HEK293 (cell line): Measurements from ENCODE around the gene VAV2.

Experiments used
- CTCF ChIA-PET: fragments of 350-600 bp; formaldehyde crosslinking; extraction: SDS; loops from one replicate; lab custom pipeline; 2021; ENCODE audit warnings: antibody characterized with exemption; lab: Yijun Ruan, JAX
- POLR2A ChIA-PET: fragments of 300-600 bp; formaldehyde crosslinking; extraction: SDS; loops from one replicate; lab custom pipeline; 2020; ENCODE audit warnings: antibody characterized with exemption, inconsistent platforms; lab: Yijun Ruan, JAX
- H3K27ac ChIP-seq: fragments of 200-500 bp; sonication (Bioruptor generic); 2 replicates; pipeline ENCODE4 v1.5.1; 2014; ENCODE audit warnings: low read depth, low read length, control low read depth, inconsistent platforms; ENCODE audit errors: extremely low read depth
- H3K36me3 ChIP-seq, 2 experiments: fragments of 200-500 bp in 1 of 2; sonication (Bioruptor generic) in 1 of 2; 1 replicate in 1 of 2; 2 replicates in 1 of 2; pipeline ENCODE4 v1.5.1; 2014 to 2017; ENCODE audit warnings: inconsistent platforms in 2 of 2, low read length in 2 of 2; ENCODE audit not compliant: control insufficient read depth in 2 of 2, insufficient read depth in 1 of 2
- H3K4me1 ChIP-seq: fragments of 200-500 bp; sonication (Bioruptor generic); 2 replicates; pipeline ENCODE4 v1.5.1; 2014; ENCODE audit warnings: mild to moderate bottlenecking, low read length, inconsistent platforms; ENCODE audit not compliant: control insufficient read depth, insufficient read depth
- H3K4me3 ChIP-seq: 2 replicates; pipeline ENCODE4 v1.5.1; 2011; ENCODE audit warnings: low read depth, mild to moderate bottlenecking, control low read depth, low read length, moderate library complexity
- H3K9me3 ChIP-seq: fragments of 200-500 bp; sonication (Bioruptor generic); 2 replicates; pipeline ENCODE4 v1.5.1; 2014; ENCODE audit warnings: low read depth, low read length, inconsistent platforms; ENCODE audit not compliant: control insufficient read depth, insufficient read depth
- ATF2 ChIP-seq: fragments of 450-650 bp; formaldehyde crosslinking; IDR thresholded peaks from 2 replicates; pipeline ENCODE4 v1.5.1; 2016; ENCODE audit warnings: missing biosample characterization, missing genetic modification characterization, low read depth
- BCL11B ChIP-seq: fragments of 450-650 bp; formaldehyde crosslinking; IDR thresholded peaks from 2 replicates; pipeline ENCODE4 v1.5.1; 2016; ENCODE audit warnings: low read depth, missing biosample characterization, missing genetic modification characterization
- GFI1B ChIP-seq: fragments of 450-650 bp; formaldehyde crosslinking; IDR thresholded peaks from 2 replicates; pipeline ENCODE4 v1.5.1; 2016; ENCODE audit warnings: missing biosample characterization, missing genetic modification characterization
- HOXC10 ChIP-seq: sonication (generic); formaldehyde crosslinking; IDR thresholded peaks from 2 replicates; pipeline ENCODE4 v1.8.1; 2023; ENCODE audit warnings: mild to moderate bottlenecking, missing genetic modification reagents
- MEIS1 ChIP-seq: sonication (generic); formaldehyde crosslinking; IDR thresholded peaks from 2 replicates; pipeline ENCODE4 v1.8.1; 2022; ENCODE audit warnings: missing genetic modification reagents, mild to moderate bottlenecking, borderline replicate concordance
- MYNN ChIP-seq: fragments of 450-650 bp; formaldehyde crosslinking; IDR thresholded peaks from 2 replicates; pipeline ENCODE4 v1.5.1; 2016; ENCODE audit warnings: missing biosample characterization, missing genetic modification characterization, borderline replicate concordance
- SCRT1 ChIP-seq: fragments of 450-650 bp; formaldehyde crosslinking; IDR thresholded peaks from 2 replicates; pipeline ENCODE4 v1.5.1; 2016; ENCODE audit warnings: missing biosample characterization, missing genetic modification characterization, borderline replicate concordance
- SETDB1 ChIP-seq: IDR thresholded peaks from one replicate; pipeline ENCODE4 v1.6.1; 2017; ENCODE audit warnings: mild to moderate bottlenecking, low read length, moderate library complexity, mixed read lengths; ENCODE audit not compliant: insufficient read length
- SP3 ChIP-seq: fragments of 450-650 bp; formaldehyde crosslinking; IDR thresholded peaks from 2 replicates; pipeline ENCODE4 v1.5.1; 2016; ENCODE audit warnings: missing biosample characterization, missing genetic modification characterization
- ZBTB17 ChIP-seq: fragments of 450-650 bp; formaldehyde crosslinking; IDR thresholded peaks from 2 replicates; pipeline ENCODE4 v1.5.1; 2016; ENCODE audit warnings: missing biosample characterization, missing genetic modification characterization
- ZBTB26 ChIP-seq: fragments of 450-650 bp; formaldehyde crosslinking; optimal IDR thresholded peaks from 2 replicates; pipeline ENCODE3; 2016; ENCODE audit warnings: missing biosample characterization, mild to moderate bottlenecking, missing genetic modification characterization
- ZFP41 ChIP-seq: fragments of 450-650 bp; formaldehyde crosslinking; IDR thresholded peaks from 2 replicates; pipeline ENCODE4 v1.5.1; 2016; ENCODE audit warnings: missing biosample characterization, missing genetic modification characterization, borderline replicate concordance
- ZIC2 ChIP-seq: fragments of 450-650 bp; formaldehyde crosslinking; IDR thresholded peaks from 2 replicates; pipeline ENCODE4 v1.5.1; 2016; ENCODE audit warnings: missing biosample characterization, missing genetic modification characterization
- ZNF175 ChIP-seq: fragments of 450-650 bp; formaldehyde crosslinking; IDR thresholded peaks from 2 replicates; pipeline ENCODE4 v1.5.1; 2016; ENCODE audit warnings: missing biosample characterization, missing genetic modification characterization
- ZNF23 ChIP-seq: fragments of 450-650 bp; formaldehyde crosslinking; IDR thresholded peaks from 2 replicates; pipeline ENCODE4 v1.5.1; 2016; ENCODE audit warnings: missing biosample characterization, missing genetic modification characterization, borderline replicate concordance
- ZNF354C ChIP-seq: fragments of 450-650 bp; formaldehyde crosslinking; IDR thresholded peaks from 2 replicates; pipeline ENCODE4 v1.5.1; 2016; ENCODE audit warnings: missing biosample characterization, missing genetic modification characterization, low read depth, borderline replicate concordance
- ZNF48 ChIP-seq: fragments of 450-650 bp; formaldehyde crosslinking; IDR thresholded peaks from 2 replicates; pipeline ENCODE4 v1.5.1; 2016; ENCODE audit warnings: missing biosample characterization, missing genetic modification characterization
- ZNF529 ChIP-seq: fragments of 450-650 bp; formaldehyde crosslinking; IDR thresholded peaks from 2 replicates; pipeline ENCODE4 v1.5.1; 2017; ENCODE audit warnings: missing genetic modification characterization, missing biosample characterization; ENCODE audit not compliant: insufficient replicate concordance
- ZNF600 ChIP-seq: fragments of 450-650 bp; formaldehyde crosslinking; IDR thresholded peaks from 2 replicates; pipeline ENCODE4 v1.5.1; 2016; ENCODE audit warnings: missing biosample characterization, missing genetic modification characterization
- ZNF623 ChIP-seq: fragments of 450-650 bp; formaldehyde crosslinking; IDR thresholded peaks from 2 replicates; pipeline ENCODE4 v1.5.1; 2016; ENCODE audit warnings: missing biosample characterization, missing genetic modification characterization
- ZNF670 ChIP-seq: fragments of 450-650 bp; formaldehyde crosslinking; IDR thresholded peaks from 2 replicates; pipeline ENCODE4 v1.5.1; 2016; ENCODE audit warnings: missing biosample characterization, missing genetic modification characterization, low read depth
- ZNF843 ChIP-seq: fragments of 450-650 bp; formaldehyde crosslinking; IDR thresholded peaks from 2 replicates; pipeline ENCODE4 v1.5.1; 2016; ENCODE audit warnings: missing biosample characterization, missing genetic modification characterization
- ZXDB ChIP-seq: fragments of 450-650 bp; formaldehyde crosslinking; IDR thresholded peaks from 2 replicates; pipeline ENCODE4 v1.5.1; 2016; ENCODE audit warnings: missing biosample characterization, missing genetic modification characterization
- TF ChIP-seq, protein P1 (sequence below): fragments of 450-650 bp; IDR thresholded peaks from 2 replicates; pipeline ENCODE4 v1.5.1; 2018; ENCODE audit warnings: missing biosample characterization, missing genetic modification characterization

The VAV2 gene

DNA sequence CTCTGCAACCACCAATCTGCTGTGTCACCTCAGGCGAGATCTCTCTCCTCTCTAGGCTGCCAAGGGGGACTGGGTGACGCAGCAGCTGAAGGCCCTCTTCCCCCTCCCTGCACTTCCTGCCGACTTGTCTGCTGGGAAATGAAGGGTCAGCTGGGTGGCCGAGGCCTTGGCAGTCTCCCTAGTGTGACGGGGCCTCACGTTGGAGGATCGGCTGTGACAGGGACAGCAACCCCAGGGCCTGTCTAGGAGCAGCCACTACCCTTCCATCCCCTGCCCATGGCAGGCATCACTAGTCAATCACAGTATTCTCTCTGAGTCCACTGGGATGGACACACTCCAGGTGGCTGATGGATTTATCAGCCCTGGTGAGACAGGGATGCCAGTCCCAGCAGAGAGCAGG, 146.7 kb downstream of the VAV2 start:
- POLR2A ChIA-PET = no interaction called here

DNA sequence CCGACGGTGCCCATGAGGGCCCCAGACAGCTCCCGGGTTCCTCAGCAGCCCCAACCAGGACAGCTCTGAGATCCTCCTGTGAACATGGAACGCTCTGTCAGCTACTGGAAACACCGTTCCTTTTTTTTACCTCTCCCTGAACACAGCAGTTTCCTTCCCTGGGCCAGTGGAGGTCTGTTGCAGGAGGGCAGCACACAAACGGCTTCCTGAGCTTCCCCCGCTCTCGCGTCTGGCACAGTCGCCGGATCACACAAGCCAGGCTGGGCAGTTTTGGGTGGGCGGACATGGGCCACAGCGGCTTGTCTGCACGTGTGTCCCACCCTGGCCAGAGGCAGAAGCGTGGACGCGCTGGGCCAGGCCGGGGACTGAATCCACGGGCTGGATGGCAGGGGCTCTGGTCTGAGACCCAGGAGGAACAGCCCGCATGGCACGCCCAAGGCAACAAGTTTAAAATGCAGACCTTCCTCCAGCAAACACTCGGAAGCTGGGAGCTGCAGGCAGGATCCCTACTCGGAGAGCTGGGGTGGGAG, 147.2 kb downstream of the VAV2 start:
- TF ChIP-seq ZNF175 (no peak), ZNF354C (tag by site-specific recombination) (no peak), SETDB1 (no peak), ZNF843 (tag by site-specific recombination) (no peak), ZNF48 (no peak), ZFP41 (tag by site-specific recombination) (no peak), SCRT1 (tag by site-specific recombination) (no peak), ZXDB (tag by site-specific recombination) (no peak), ATF2 (tag by site-specific recombination) (no peak), BCL11B (tag by site-specific recombination) (no peak), MYNN (no peak), ZBTB26 (tag by site-specific recombination) (no peak), ZNF529 (tag by site-specific recombination) (no peak), HOXC10 (CRISPR knock-in tag) (no peak), SP3 (tag by site-specific recombination) (no peak), ZNF623 (tag by site-specific recombination) (no peak)
- TF ChIP-seq, protein P1, sequence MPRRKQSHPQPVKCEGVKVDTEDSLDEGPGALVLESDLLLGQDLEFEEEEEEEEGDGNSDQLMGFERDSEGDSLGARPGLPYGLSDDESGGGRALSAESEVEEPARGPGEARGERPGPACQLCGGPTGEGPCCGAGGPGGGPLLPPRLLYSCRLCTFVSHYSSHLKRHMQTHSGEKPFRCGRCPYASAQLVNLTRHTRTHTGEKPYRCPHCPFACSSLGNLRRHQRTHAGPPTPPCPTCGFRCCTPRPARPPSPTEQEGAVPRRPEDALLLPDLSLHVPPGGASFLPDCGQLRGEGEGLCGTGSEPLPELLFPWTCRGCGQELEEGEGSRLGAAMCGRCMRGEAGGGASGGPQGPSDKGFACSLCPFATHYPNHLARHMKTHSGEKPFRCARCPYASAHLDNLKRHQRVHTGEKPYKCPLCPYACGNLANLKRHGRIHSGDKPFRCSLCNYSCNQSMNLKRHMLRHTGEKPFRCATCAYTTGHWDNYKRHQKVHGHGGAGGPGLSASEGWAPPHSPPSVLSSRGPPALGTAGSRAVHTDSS = no peak
- H3K4me1 ChIP-seq = no peaks in the 10 kb centered on the region
- POLR2A ChIA-PET = no interaction called here

More for the DNA sequence above, 146.7 kb downstream of the VAV2 start:
- Histone ChIP-seq H3K9me3 (no peaks in the 10 kb centered on the region), H3K36me3 (no peaks in the 10 kb centered on the region), H3K27ac (no peak overlapping the region), H3K4me1 (no peaks in the 10 kb centered on the region), H3K4me3 (no peak overlapping the region)
- no peak for TF ChIP-seq ZNF670
- TF ChIP-seq ZNF23 (tag by site-specific recombination) = peak; percentile 94
- peak; percentile 13; the same call in 1 of the 2 replicates for TF ChIP-seq ZNF600 (tag by site-specific recombination)
- no peak for TF ChIP-seq MEIS1 (CRISPR knock-in tag)
- TF ChIP-seq ZIC2 (tag by site-specific recombination) = peak; percentile 24; the same call in 1 of the 2 replicates
- peak; percentile 92 for TF ChIP-seq ZBTB17 (tag by site-specific recombination)
- no peak for TF ChIP-seq GFI1B (tag by site-specific recombination)
- CTCF ChIA-PET = interaction anchor here (1.1 to 1.4 kb wide), 2 partner anchors 103 to 148 kb away, joined by 3 to 4 read pairs; no protein-coding TSS in a partner anchor

More for the DNA sequence above, 147.2 kb downstream of the VAV2 start:
- CTCF ChIA-PET = interaction anchor here (1.1 to 1.4 kb wide), 2 partner anchors 103 to 148 kb away, joined by 3 to 4 read pairs; no protein-coding TSS in a partner anchor
- Histone ChIP-seq H3K36me3 (no peaks in the 10 kb centered on the region), H3K4me3 (no peak overlapping the region), H3K27ac (no peak overlapping the region), H3K9me3 (no peaks in the 10 kb centered on the region)
